GM12874 (cell line): ENCODE data around the gene KIF3C.

Experiments used
- CTCF ChIP-seq: IDR thresholded peaks from 2 replicates; pipeline ENCODE4 v1.5.1; 2011; ENCODE audit warnings: low read depth, mild to moderate bottlenecking, control low read depth, low read length, moderate library complexity; ENCODE audit not compliant: insufficient read depth

KIF3C gene

GRCh38 chr2:25980951-25981350, 1.3 kb downstream of the KIF3C start:
- TF ChIP-seq CTCF: no peak

GRCh38 chr2:25980076-25980887, 2.0 kb downstream of the KIF3C start:
- TF ChIP-seq CTCF: no peak

GRCh38 chr2:25979001-25979400, 3.3 kb downstream of the KIF3C start:
- no peak for TF ChIP-seq CTCF

- no peak for TF ChIP-seq CTCF
Measured at GRCh38 chr2:25977768-25978167, 4.5 kb downstream of the KIF3C start.

GRCh38 chr2:25976983-25977741, 5.1 kb downstream of the KIF3C start:
- TF ChIP-seq CTCF: no peak

- TF ChIP-seq CTCF: no peak
Measured at GRCh38 chr2:25972049-25972823, 10.1 kb downstream of the KIF3C start.

GRCh38 chr2:25971596-25971995, 10.7 kb downstream of the KIF3C start:
- TF ChIP-seq CTCF: no peak
